LHCN-M2 (cell line): Measurements from ENCODE around the gene PSD4. TPM values are rescaled to one million over a fixed set of nuclear protein-coding genes. Genes with fewer than 3 reads are reported as not detected.

Experiments
- DNase-seq: peaks from one replicate; pipeline ENCODE4 v3.0.0-alpha.2; 2012; ENCODE audit warnings: low read depth
- total RNA-seq: library from RNA; depleted of rRNA; stranded (reverse); fragments of >200 nt; gene quantifications from 2 replicates; pipeline ENCODE4 v1.2.3, GENCODE V29; 2014

The PSD4 gene
- total RNA-seq, 1 experiment from 2014 or later, result 1.0 TPM

DNA sequence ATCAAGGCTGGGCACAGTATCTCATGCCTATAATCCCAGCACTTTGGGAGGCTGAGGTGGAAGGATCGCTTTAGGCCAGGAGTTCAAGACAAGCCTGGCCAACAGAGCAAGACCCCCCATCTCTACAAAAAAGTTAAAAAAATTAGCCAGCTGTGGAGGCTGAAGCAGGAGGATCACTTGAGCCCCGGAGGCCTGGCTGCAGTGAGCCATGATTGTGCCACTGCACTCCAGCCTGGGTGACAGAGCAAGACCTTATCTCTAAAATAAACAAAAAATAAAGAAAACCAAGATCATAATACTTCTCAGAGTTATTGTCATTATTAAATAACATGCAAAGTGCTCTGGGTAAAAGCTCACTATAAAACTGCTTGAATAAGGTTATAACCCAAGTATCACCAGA, 31.5 kb upstream of the PSD4 start:
- no peak for DNase-seq

DNA sequence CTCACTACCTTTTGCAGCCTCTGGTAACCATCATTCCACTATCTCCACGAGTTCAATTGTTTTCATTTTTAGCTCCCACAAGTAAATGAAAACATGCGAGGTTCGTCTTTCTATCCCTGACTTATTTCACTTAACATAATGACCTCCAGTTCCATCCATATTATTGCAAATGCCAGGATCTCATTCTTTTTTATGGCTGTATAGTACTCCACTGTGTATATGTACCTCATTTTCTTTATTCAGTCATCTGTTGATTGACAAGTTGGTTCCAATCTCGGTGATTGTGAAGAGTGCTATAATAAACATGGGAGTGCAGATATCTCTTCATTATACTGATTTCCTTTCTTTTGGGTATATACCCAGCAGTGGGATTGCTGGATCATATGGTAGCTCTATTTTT, 29.5 kb upstream of the PSD4 start:
- no peak for DNase-seq

DNA sequence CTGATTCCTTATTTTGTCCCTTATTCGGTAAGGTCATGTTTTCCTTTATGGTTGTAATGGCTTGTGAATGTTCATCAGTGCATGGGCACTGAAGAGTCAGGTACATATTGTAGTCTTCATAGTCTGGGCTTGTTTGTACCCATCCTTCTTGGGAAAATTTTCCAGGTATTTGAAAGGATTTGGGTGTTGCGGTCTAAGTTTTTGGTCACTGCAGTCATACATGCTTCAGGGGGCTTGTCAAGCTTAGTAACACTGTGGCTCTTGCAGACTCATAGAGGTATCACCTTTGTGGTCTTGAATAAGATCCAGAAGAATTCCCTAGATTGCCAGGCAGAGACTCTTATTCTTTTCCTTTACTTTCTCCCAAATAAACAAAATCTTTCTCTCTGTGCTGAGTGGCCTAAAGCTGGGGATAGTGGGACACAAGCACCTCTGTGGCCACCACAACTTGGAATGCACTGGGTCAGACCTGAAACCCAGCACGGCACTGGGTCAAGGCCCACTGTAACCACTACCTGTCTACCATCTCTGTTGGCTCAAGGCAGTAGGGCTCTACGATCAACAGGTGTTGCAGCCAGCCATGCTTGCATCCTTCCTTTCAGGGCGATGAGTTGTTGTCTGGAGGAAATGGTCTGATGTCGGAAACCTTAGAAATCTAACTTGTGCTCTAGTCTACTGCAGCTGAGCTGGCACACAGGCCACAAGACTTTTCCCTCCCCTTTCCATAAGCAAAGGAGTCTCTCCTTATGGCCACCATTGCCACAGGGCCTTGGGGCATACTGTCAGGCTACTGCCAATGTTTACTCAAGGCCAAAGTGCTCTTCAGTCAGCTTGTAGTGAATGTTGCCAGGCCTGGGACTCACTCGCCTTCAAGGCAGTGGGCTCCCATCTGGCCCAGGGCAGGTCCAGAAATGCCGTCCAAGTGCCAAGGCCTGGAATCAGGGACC, 24.9 kb upstream of the PSD4 start:
- no peak for DNase-seq

DNA sequence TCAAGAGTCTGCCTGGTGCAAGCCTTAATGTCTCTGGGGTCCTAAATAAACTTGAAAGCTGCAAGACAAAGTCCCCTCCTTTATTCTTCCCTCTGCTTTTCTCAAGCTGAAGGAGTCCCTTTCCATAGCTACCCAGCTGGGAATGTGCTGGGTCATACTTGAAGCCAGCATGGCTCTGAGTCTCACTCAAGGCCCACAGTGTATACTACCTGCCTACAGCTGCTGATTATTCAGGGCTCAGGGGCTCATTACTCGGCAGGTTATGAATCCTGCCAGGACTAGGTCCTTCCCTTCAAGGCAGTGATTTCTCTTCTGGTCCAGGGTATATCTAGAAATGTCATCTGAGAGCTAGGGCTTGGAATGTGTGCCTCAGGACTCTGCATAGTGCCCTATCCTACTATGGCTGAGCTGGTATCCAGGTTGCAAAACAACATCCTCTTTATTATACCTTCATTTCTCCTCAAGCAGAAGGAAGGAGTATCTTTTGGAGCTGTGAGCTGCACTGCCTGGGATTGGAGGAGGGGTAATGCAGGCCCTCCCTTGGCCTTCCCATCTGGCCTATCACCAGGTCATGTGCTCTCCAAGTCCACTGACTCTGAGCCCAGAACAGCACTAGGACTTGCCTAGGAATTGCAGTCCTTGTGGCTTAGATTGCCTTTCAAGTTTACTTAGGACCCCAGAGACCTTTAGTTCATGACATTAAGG, 24.1 kb upstream of the PSD4 start:
- no peak for DNase-seq

DNA sequence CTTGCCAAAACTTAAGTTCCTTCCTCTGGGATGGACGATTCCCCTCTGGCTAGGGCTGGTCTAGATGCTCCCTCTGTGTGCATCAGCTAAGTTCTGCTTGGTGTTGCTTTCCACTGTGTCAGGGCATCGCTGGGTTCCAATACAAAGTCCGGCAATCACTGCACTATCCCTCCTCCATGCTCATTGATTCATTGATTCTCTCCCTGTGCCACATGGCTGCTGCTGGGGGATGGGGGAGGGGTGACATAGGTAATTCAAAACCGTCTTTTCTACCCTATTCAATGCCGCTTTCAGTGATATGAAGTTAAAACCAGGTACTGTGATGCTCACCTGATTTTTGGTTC, 23.5 kb upstream of the PSD4 start:
- no peak for DNase-seq

DNA sequence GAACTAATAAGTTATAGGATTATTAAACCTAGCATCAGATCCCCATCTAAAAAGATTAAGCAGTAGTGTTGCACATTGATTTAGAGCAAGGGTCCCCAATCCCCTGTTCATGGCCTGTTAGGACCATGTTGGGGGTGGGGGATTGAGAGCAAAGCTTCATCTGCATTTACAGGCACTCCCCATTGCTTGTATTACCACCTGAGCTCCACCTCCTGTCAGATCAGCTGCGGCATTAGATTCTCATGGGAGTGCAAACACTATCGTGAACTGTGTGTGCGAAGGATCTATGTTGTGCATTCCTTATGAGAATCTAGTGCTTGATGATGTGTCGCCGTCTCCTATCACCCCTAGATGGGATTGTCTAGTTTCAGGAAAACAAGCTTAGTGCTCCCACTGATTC, 18.4 kb upstream of the PSD4 start:
- no peak for DNase-seq

DNA sequence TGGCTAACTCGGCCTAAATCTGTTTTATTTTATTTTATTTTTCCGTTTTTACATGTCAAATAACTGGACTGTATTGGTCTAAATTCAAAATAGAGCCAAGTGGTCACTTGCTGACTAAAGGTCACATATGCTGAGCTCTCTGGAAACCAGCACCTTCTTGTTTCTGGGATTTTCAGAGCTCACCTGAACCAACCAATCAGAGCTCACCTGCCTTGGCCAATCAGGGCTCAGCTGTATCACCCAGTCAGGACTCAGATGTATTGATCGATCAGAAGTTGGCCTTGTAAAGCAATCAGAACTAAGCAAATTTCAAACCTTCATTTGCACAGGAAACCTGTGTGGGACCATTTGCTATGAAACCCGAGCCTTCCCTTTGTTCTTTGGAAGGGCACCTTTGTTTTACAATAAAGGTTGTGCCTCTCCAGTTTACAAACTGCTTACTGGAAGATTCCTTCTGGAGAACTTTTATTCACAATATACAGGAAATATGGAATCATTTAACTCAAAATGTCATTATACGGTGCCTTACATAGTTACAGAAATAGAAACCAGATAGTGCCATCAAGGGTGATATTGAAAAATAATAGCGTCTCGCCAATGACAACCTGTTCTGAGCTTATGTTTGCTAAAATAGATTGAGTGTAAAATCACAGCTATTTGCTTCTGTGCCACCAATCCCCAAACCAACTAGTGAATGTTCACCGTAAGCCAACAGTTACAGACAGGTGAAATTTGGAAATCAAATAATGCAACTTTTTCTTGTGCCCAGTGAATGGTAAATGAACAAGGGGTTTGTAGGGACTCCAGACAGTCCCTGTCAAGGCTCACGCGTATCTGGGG, 17.3 kb upstream of the PSD4 start:
- no peak for DNase-seq

DNA sequence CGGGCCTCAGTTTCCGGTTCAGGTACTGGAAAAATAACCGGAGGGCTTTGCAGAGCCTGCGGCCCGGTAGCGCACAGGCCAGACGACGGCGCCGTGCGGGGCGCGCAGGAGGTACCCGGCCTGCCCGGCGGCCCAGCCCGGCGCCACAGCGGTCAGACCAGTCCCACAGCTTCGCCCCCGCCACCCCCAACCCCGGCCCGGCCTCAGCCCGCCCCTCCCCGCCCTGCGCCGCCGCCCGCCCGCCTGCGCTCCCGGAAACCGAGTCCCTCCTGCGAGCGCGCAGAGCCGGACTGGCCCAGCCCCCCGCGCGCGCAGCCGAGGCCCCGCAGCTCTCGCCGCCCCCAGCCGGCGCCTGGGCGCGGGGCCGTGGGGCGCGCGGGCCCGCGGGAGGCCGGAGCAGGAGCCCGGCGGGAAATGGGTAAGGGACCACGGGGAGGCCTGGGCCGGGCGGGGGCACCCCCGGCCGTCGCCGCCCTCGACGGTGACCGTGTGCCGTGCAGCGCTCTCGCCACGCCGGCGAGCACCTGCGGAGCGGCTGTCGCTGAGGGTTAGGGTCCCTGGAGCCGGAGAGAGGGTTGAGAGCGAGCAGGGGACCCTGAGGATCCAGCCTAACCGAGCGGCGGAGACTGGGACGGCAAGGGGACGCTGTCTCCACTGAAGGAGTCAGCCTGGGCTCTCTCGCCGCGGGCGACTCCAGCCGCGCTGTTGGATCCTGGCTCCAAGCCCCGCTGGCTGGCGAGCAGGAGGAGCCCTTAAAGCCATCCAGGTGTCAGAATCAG, 16.5 kb upstream of the PSD4 start:
- no peak for DNase-seq

DNA sequence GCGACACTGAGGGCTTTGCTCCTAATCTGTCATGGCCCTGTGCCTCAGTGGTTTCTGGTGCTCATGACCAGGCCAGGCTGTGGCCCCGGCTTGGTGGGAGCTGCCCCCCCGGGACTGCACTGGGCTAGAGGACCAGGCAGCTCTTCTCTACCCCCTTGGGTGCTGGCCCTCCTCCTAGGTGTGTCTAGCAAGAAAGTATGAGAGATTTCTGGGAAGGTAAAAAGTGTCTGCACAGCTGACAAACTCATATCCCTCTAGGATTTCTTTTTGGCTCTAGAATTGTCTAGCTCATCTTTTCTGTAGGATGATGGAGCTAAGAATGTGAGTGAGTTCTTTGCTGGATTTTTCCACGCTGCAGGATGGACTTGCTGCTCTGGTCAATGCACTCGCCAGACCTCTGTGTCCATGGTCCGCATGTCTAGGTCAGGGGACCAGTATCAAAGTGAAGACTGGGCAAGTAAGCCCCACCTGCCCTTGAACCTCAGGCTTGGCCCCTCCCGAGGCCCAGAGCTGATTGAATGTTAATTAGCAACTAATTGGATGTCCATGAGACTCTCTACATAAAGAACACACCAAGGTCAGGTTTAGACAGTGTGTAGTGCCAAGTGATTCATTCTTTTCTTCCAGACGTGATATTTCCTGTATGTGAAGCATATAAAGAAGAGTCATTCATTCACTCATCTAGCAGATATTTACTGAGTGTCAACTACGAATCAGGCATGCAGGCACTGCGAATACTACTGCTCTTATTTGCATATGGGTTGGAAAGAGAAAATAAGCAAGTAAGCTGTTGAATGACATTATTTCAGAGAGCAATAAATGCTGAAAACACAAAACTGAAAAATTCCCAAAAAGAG, 15.6 kb upstream of the PSD4 start:
- peak; percentile 3 for DNase-seq

DNA sequence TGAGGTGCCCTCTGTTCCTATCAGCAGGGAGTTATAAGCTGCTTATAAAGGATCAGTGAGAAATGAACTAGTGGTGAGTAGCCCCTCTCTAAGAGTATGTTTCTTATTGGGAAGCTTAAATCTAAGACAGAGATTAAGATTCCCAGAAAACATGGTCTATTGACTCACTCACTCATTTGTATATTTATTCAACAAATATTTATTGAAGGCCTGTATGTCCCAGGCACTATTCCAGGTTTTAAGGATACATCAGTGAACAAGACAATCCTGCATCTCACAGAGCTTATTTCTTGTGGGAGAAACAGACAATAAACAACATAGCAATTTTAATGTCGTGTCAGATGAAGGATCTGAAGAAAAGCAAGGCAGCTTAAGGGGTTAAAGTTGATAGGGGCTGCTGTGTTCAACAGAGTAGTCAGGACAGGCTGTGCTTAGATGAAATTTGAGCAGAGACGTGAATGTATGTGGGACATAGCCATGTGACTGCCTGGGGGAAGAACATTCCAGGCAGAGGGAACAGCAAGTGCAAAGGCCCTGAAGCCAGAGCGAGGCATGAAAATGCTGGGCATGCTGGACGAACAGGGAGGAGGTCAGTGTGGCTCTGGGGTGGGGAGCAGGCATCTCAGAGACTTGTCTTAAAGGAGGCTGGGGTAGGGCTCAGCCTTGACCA, 14.8 kb upstream of the PSD4 start:
- DNase-seq, result no peak

DNA sequence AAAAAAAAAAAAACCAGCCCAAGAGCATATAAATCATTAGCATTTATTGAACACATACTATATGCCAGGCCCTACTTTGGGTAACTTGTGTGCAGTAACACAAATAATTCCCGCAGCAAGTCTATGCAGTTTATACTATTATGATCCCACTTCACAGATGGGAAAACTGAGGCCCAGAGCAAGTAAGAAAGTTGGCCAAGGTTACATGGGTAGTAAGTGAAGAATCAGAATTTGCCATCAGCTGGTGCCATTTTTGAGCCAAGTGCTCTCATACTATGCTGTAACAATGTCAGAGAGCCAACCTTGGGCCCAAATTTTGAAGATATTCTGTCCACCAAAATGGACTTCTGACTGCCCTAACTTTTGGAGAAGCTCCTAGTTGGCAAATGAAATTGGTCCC, 13.5 kb upstream of the PSD4 start:
- DNase-seq, result no peak

DNA sequence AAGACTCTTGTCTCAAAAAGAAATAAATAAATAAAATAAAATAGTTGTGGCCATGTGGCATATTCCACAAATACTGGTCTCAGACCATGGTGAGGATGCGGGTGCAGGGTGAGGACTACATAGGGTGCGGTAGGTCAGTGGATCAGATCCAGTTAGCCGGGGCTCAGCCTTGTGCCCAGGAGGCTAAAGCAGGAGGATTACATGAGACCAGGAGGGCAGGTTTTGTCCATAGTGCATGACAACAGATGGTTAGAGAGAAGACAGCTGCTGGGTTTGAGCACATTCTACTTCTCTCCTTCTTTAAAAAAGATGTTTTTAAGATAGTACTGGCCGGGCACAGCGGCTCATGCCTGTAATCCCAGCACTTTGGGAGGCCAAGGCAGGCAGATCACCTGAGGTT, 12.8 kb upstream of the PSD4 start:
- DNase-seq, result no peak

DNA sequence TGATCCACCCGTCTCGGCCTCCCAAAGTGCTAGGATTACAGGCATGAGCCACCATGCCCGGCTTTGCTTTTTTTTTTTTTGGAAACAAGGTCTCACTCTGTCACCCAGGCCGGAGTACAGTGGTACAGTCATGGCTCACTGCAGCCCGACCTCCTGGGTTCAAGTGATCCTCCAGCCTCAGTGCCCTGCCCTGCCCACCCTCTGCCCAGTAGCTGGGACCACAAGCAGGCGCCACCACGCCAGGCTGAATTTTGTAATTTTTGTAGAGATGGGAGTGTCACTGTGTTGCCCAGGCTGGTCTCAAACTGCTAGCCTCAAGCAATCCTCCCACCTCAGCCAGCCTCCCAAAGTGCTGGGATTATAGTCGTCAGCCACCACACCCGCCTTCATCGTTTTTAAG, 11.6 kb upstream of the PSD4 start:
- no peak for DNase-seq

DNA sequence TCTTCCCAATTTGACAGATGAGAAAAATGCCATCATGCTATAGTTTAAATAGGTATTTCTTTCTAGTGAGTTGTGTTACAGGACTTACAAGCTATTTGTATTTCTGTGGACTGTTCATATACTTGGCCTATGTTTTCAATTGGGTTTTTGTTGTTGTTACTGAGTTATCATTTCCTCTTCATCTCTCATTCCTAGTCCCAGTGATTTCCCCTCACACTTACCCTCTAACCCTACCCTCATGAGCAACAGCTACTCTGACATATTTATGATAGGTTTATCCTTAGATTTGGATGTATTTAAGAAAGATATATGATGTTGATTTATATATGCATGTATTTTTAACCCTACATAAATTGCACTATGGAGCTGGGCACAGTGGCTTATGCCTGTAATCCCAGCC, 10.9 kb upstream of the PSD4 start:
- no peak for DNase-seq

DNA sequence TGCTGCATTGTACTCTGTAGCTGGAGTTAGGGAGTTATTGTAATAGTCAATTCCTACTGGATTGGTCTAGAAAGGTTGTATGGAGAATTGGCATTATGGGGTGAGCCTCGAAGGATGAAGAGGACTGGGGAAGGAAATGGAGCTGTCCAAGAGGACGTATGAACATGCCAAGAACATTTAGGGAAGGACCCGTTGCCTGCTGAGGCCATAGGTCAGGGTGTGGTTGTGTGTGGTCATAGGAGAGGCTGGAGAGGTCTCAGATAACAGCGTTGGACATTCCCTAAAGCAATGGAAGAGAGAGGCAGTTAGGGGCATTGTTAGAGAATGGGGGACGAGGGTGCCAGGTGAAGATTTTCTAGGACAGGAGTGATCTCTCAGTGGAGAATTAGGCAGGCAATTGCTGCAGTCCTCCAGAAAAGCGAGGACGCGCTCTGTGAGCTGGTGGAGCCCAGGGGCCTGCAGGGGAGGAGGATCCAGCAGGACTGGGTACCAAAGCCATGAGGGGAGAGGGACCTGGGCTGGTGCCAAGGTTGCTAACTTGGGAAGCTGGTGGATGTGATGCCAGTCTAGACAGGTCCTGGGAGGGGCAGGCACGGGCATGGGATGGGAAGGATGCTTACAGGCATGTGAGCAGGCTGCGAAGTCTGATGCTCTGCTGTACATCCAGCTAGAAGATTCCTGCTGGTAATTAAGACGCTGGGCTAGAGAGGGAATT, 9.4 kb upstream of the PSD4 start:
- DNase-seq, result no peak

DNA sequence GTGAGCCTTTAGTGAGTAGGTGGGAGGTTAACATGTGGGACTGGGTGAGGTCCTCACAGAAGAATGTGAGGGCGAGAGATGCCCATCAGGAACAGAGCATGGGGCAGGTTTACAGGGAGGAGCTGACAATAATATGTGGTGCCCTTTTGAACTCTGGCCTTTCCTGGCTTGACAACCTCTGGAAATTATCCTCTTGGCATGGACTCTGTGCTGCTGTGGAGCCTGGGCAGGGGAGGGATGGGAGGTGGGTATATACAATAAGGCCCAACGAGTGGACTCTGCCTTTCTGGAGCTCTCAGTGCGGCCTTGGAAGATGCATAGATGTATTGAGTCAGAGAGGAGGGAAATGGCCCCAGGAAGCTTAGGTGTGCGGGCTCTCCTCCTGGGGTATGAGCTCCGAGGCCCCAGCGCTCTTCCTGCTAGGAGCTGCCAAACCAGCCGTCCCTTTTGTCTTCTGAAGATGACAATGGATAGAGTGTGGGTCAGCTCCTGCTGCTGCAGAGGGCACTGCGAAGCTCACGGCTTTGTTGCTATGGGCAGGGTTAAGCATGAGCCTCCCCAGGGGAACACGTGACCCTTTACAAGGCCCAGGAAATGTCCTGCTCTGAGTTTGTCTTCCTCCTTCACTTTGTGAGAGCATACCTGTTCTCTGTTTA, 8.7 kb upstream of the PSD4 start:
- no peak for DNase-seq

DNA sequence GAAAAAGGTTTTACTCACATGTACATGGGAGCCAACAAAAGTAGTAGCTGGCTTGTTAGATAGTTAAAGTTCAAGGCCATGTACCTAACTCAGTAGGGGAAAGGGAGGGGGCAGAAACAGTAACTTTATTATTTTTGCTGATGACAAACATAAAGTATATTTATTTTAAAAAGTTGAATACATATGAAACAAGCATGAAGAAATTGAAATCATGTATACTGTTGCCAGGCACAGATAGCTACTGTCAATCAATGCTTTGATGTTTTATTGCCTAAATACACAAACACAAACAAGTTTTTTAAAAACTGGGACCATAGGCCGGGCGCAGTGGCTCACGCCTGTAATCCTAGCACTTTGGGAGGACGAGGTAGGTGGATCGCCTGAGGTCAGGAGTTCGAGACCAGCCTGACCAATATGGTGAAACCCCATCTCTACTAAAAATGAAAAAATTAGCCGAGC, 7.6 kb upstream of the PSD4 start:
- no peak for DNase-seq

DNA sequence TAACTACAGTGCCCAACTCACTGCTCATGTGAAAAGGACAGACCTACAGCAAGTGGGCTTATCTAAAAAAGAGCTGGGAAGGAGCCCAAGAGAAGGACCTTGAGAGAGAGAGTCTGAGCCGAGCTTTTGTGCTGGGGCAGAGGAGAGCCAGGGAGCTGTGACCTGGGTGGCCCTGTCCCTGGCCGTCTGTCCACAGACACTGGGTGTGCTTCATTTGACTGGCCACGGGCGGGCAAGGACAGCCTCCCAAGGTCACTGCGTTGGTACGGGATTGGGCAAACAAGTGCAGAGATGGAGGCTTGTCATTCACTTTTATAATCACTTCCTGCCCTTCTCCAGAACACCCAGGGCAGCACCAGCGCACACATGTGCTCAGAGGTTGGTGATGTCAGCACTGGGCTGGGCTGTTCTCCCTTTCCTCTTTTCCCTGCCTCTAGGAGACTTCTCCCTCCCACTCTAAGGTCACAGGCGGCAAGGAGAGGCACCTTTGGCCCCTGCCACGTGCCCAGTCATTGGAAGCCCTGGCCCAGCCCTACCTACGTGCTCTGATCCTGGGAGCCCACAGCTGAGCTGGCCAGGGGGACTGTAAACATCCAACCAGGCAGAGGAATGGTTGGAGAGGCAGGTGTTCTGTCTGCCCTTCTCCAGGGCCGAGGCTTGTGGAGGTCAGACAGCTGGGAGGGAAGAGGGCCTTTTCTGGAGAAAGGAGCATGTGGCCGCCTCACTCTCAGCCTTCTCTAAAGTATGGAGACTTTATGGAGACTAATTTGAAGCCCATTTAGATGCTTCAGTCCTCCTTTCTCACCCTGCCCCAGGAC, 6.4 kb upstream of the PSD4 start:
- no peak for DNase-seq
